OCI-LY1 (cell line): ENCODE results near the gene RERE.
"Not testable (repeated sequence)": the region's sequence is repeated elsewhere in the genome, so short reads cannot be mapped to it uniquely, and the experiment has no call there.

Source experiments
- H2AFZ ChIP-seq: fragments of 200-600 bp; sonication (generic), shearing (Covaris generic); 2 replicates; pipeline ENCODE4 v1.6.0; 2014; ENCODE audit warnings: antibody characterized with exemption, mild to moderate bottlenecking, low read length
- H3F3A ChIP-seq: fragments of 200-600 bp; sonication (generic), shearing (Covaris generic); 2 replicates; pipeline ENCODE4 v1.6.0; 2014; ENCODE audit warnings: mild to moderate bottlenecking, antibody characterized with exemption, low read length, moderate library complexity; ENCODE audit not compliant: insufficient read depth
- H3K27ac ChIP-seq: fragments of 200-600 bp; sonication (generic); 2 replicates; pipeline ENCODE4 v1.5.1; 2014; ENCODE audit warnings: low read length, mixed run types, mild to moderate bottlenecking, low read depth; ENCODE audit not compliant: poor library complexity, severe bottlenecking
- H3K27me3 ChIP-seq: fragments of 200-600 bp; sonication (generic); 2 replicates; pipeline ENCODE4 v1.6.0; 2014; ENCODE audit warnings: antibody characterized with exemption, mild to moderate bottlenecking, low read length, moderate library complexity; ENCODE audit not compliant: insufficient read depth
- H3K36me3 ChIP-seq: fragments of 200-600 bp; sonication (generic); 2 replicates; pipeline ENCODE4 v1.6.1; 2014; ENCODE audit warnings: mild to moderate bottlenecking, antibody characterized with exemption, low read length, moderate library complexity, mixed read lengths; ENCODE audit not compliant: insufficient read depth
- H3K4me1 ChIP-seq: fragments of 200-600 bp; sonication (generic); 2 replicates; pipeline ENCODE4 v1.5.1; 2014; ENCODE audit warnings: mild to moderate bottlenecking, low read length, moderate library complexity; ENCODE audit not compliant: insufficient read depth, severe bottlenecking
- H3K4me2 ChIP-seq: fragments of 200-600 bp; sonication (generic), shearing (Covaris generic); 2 replicates; pipeline ENCODE4 v1.6.1; 2014; ENCODE audit warnings: low read length
- H3K4me3 ChIP-seq: fragments of 200-600 bp; sonication (generic); 2 replicates; pipeline ENCODE4 v1.5.1; 2014; ENCODE audit warnings: low read length, low read depth, mild to moderate bottlenecking, mixed read lengths; ENCODE audit not compliant: poor library complexity, severe bottlenecking
- H3K79me2 ChIP-seq: fragments of 200-600 bp; shearing (Covaris generic); 2 replicates; pipeline ENCODE4 v1.6.1; 2016; ENCODE audit warnings: mixed run types, low read length, mixed read lengths; ENCODE audit not compliant: insufficient read depth
- H3K9ac ChIP-seq: fragments of 200-600 bp; sonication (generic), shearing (Covaris generic); 2 replicates; pipeline ENCODE4 v1.6.1; 2014; ENCODE audit warnings: mild to moderate bottlenecking, low read length, mixed read lengths
- H3K9me2 ChIP-seq: fragments of 200-600 bp; sonication (generic), shearing (Covaris generic); 2 replicates; pipeline ENCODE4 v1.6.1; 2014; ENCODE audit warnings: low read depth, mild to moderate bottlenecking, low read length, mixed read lengths
- H3K9me3 ChIP-seq: fragments of 200-600 bp; shearing (Covaris generic); 2 replicates; pipeline ENCODE4 v1.6.1; 2014; ENCODE audit warnings: low read length, mixed read lengths
- H4K20me1 ChIP-seq: fragments of 200-600 bp; sonication (generic), shearing (Covaris generic); 2 replicates; pipeline ENCODE4 v1.6.0; 2016; ENCODE audit warnings: mild to moderate bottlenecking, low read length; ENCODE audit not compliant: insufficient read depth
- EZH2 ChIP-seq: fragments of 200-600 bp; sonication (generic), shearing (Covaris generic); IDR thresholded peaks from 2 replicates; pipeline ENCODE4 v1.8.0; 2017; ENCODE audit warnings: borderline replicate concordance, mixed run types, mild to moderate bottlenecking, antibody characterized with exemption, low read length, moderate library complexity, mixed read lengths
- TF ChIP-seq, protein P1 (sequence below): fragments of 200-600 bp; sonication (generic), shearing (Covaris generic); IDR thresholded peaks from 2 replicates; pipeline ENCODE4 v1.5.1; 2017; ENCODE audit warnings: mild to moderate bottlenecking, antibody characterized with exemption, low read length, moderate library complexity, mixed read lengths

The RERE gene

DNA sequence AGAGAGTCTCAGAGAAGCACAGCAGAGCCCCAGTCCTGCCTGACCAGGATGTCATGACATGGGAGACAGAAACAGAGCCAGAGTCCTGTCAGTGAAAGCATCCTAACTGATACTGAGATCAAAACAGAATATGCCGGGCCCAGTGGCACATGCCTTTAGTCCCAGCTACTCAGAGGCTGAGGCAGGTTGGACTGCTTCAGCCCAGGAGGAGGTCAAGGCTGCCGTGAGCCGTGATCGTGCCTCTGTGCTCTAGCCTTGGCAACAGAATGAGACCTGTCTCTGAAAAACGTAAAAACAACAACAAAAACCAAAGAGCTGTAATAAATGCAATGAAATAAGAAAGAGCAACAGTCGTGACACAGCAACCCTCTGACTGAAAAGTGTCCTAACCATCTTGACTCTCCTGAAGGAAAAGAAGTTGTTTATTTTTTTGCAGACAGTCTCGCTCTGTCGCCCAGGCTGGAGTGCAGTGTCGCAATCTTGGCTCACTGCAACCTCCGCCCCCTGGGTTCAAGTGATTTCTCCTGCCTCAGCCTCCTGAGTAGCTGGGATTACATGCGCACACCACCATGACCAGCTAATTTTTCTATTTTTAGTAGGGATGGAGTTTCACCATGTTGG is 310.3 kb downstream of the RERE start:
- H3K4me3 ChIP-seq: no peak overlapping the region
- H2AFZ ChIP-seq: no peak overlapping the region
- no peaks in the 10 kb centered on the region for H3K27me3 ChIP-seq
- H3K9me2 ChIP-seq: no peaks in the 10 kb centered on the region
- H4K20me1 ChIP-seq: no peaks in the 10 kb centered on the region
- no peaks in the 10 kb centered on the region for H3K79me2 ChIP-seq
- H3K4me1 ChIP-seq: peaks cover 55% of the 10 kb centered on the region
- no peak for TF ChIP-seq EZH2
- TF ChIP-seq, protein P1, sequence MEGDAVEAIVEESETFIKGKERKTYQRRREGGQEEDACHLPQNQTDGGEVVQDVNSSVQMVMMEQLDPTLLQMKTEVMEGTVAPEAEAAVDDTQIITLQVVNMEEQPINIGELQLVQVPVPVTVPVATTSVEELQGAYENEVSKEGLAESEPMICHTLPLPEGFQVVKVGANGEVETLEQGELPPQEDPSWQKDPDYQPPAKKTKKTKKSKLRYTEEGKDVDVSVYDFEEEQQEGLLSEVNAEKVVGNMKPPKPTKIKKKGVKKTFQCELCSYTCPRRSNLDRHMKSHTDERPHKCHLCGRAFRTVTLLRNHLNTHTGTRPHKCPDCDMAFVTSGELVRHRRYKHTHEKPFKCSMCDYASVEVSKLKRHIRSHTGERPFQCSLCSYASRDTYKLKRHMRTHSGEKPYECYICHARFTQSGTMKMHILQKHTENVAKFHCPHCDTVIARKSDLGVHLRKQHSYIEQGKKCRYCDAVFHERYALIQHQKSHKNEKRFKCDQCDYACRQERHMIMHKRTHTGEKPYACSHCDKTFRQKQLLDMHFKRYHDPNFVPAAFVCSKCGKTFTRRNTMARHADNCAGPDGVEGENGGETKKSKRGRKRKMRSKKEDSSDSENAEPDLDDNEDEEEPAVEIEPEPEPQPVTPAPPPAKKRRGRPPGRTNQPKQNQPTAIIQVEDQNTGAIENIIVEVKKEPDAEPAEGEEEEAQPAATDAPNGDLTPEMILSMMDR: no peak
- H3K4me2 ChIP-seq: no peak overlapping the region
- H3K9ac ChIP-seq: no peak overlapping the region
- H3F3A ChIP-seq: peaks cover 16% of the 10 kb centered on the region; the same call in 1 of the 2 replicates
- H3K27ac ChIP-seq: peak overlapping the region; percentile 58
- H3K36me3 ChIP-seq: peaks cover 14% of the 10 kb centered on the region; the same call in 1 of the 2 replicates
- no peaks in the 10 kb centered on the region for H3K9me3 ChIP-seq

DNA sequence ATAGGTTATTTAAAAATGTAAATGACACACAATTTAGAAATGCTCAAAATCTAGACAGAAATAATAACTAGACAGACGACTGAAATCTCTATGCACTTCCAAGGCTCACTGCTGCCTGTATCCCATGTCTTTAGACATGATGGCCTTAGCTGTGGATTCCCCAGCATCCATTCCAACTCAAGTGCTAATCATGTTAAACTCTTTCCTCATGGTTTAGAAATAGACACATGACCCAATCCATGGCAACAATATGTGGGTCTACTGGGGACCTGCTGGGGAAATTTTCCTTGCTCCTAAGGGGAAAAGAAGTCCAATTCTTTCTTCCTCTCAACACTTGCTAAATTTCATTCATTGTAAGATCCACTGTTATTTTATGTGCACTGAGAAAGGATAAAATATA is 311.0 kb downstream of the RERE start:
- Histone ChIP-seq H3K9me2 (no peaks in the 10 kb centered on the region), H4K20me1 (no peaks in the 10 kb centered on the region), H3K4me2 (no peak overlapping the region), H3K9ac (no peak overlapping the region), H3K4me3 (no peak overlapping the region), H3K4me1 (peaks cover 49% of the 10 kb centered on the region), H3K79me2 (no peaks in the 10 kb centered on the region), H3F3A (peaks cover 13% of the 10 kb centered on the region; the same call in 1 of the 2 replicates), H3K36me3 (peaks cover 14% of the 10 kb centered on the region; the same call in 1 of the 2 replicates), H2AFZ (no peak overlapping the region), H3K9me3 (no peaks in the 10 kb centered on the region), H3K27me3 (no peaks in the 10 kb centered on the region), H3K27ac (peak overlapping the region; percentile 58)
- TF ChIP-seq, protein P1: no peak
- TF ChIP-seq EZH2: no peak

DNA sequence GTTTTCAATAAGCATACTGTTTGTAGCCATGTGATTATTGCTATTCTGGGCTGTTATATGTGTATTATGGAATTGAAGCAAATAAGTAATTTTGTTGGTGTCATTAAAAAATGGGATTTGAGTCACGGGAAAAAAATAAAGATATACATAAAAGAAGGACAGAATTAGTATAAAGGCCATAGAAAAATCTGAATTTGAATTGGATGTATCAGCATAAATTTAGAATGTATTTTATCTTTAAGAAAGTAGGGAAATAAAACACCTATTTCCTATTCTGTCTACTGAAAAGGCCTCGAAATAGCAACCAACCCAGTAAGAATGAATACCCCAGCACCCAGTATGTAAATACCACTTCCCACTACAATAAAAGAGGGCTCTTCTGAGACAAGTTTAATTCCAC is 313.6 kb downstream of the RERE start:
- H3K9me3 ChIP-seq: no peaks in the 10 kb centered on the region
- H3K36me3 ChIP-seq: peaks cover 15% of the 10 kb centered on the region
- H3K79me2 ChIP-seq: no peaks in the 10 kb centered on the region
- H3K4me2 ChIP-seq: no peak overlapping the region
- peaks cover 3% of the 10 kb centered on the region; the same call in 1 of the 2 replicates for H3F3A ChIP-seq
- no peak overlapping the region for H2AFZ ChIP-seq
- no peak overlapping the region for H3K4me3 ChIP-seq
- peaks cover 24% of the 10 kb centered on the region for H3K4me1 ChIP-seq
- H3K9ac ChIP-seq: no peak overlapping the region
- TF ChIP-seq, protein P1: no peak
- TF ChIP-seq EZH2: no peak
- H4K20me1 ChIP-seq: no peaks in the 10 kb centered on the region
- H3K27ac ChIP-seq: no peak overlapping the region
- H3K9me2 ChIP-seq: no peaks in the 10 kb centered on the region
- H3K27me3 ChIP-seq: no peaks in the 10 kb centered on the region

DNA sequence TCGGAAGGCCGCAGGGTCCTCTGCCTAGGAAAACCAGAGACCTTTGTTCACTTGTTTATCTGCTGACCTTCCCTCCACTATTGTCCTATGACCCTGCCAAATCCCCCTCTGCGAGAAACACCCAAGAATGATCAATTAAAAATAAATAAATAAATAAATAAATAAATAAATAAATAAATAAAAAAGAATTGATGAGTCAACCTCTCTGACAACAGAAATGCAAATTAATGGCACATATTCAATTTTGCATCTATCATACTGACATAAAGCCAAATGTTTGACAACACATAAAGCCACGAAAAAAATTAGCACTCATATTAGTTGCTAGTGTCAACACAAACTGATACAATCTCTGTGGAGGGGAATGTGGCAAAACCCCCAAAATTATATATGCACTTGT is 314.5 kb downstream of the RERE start:
- not testable (repeated sequence) for H3K4me2 ChIP-seq, H3K9ac ChIP-seq, H3K9me3 ChIP-seq, H3K27me3 ChIP-seq, H4K20me1 ChIP-seq, H3F3A ChIP-seq, H3K4me3 ChIP-seq, H3K79me2 ChIP-seq, H3K9me2 ChIP-seq, H2AFZ ChIP-seq, H3K27ac ChIP-seq
- Histone ChIP-seq H3K4me1 (peaks cover 19% of the 10 kb centered on the region), H3K36me3 (peaks cover 15% of the 10 kb centered on the region)
